Hematopoietic multipotent progenitor cell treated with erythropoietin and hydrocortisone succinate and interleukin-3 and kit ligand, for 15 days (in vitro differentiated cells): ENCODE measurements around the gene ALDOB.

Source experiments
- DNase-seq: peaks from one replicate; pipeline ENCODE4 v3.0.0-alpha.2; 2015; ENCODE audit warnings: low spot score

ALDOB gene

GRCh38 chr9:101455656-101456240 lies 20.2 kb upstream of the ALDOB start:
- DNase-seq = no peak

GRCh38 chr9:101453776-101454570 lies 18.4 kb upstream of the ALDOB start:
- DNase-seq = no peak

- DNase-seq = no peak
These were observed 15.9 kb upstream of the ALDOB start for GRCh38 chr9:101451498-101451897.

GRCh38 chr9:101450931-101451330 lies 15.4 kb upstream of the ALDOB start:
- DNase-seq = no peak

- peak; percentile 45 for DNase-seq
These were observed 13.6 kb upstream of the ALDOB start for GRCh38 chr9:101449071-101449721.

GRCh38 chr9:101448680-101449070 lies 13.1 kb upstream of the ALDOB start:
- DNase-seq = no peak

GRCh38 chr9:101446732-101447131 lies 11.2 kb upstream of the ALDOB start:
- DNase-seq = no peak

- DNase-seq = no peak
These were observed 9.9 kb upstream of the ALDOB start for GRCh38 chr9:101445353-101446029.

GRCh38 chr9:101443364-101443771 lies 7.8 kb upstream of the ALDOB start:
- no peak for DNase-seq

- DNase-seq = no peak
These were observed 7.2 kb upstream of the ALDOB start for GRCh38 chr9:101442736-101443135.

- DNase-seq = no peak
These were observed 6.7 kb upstream of the ALDOB start for GRCh38 chr9:101442318-101442717.

GRCh38 chr9:101440714-101441230 lies 5.2 kb upstream of the ALDOB start:
- no peak for DNase-seq

GRCh38 chr9:101438523-101438922 lies 2.9 kb upstream of the ALDOB start:
- DNase-seq = no peak

GRCh38 chr9:101437806-101438232 lies 2.2 kb upstream of the ALDOB start:
- no peak for DNase-seq

GRCh38 chr9:101434998-101435397 lies 576 bp downstream of the ALDOB start:
- DNase-seq = no peak

- DNase-seq = no peak
These were observed 2.3 kb downstream of the ALDOB start for GRCh38 chr9:101433229-101433628.

- no peak for DNase-seq
These were observed 2.8 kb downstream of the ALDOB start for GRCh38 chr9:101432740-101433139.

GRCh38 chr9:101432171-101432570 lies 3.4 kb downstream of the ALDOB start:
- DNase-seq = no peak

- no peak for DNase-seq
These were observed 5.8 kb downstream of the ALDOB start for GRCh38 chr9:101429736-101430135.

GRCh38 chr9:101428909-101429308 lies 6.7 kb downstream of the ALDOB start:
- DNase-seq = no peak

GRCh38 chr9:101427957-101428655 lies 7.5 kb downstream of the ALDOB start:
- no peak for DNase-seq

- DNase-seq = no peak
These were observed 8.2 kb downstream of the ALDOB start for GRCh38 chr9:101427358-101427757.
